SH-SY5Y (cell line): ENCODE results near the gene CNTN2.

ENCODE experiments used
- GATA2 ChIP-seq: IDR thresholded peaks from 2 replicates; pipeline ENCODE4 v1.6.1; 2011; ENCODE audit warnings: mild to moderate bottlenecking, low read depth, low read length
- GATA3 ChIP-seq: IDR thresholded peaks from 2 replicates; pipeline ENCODE4 v1.6.1; 2011; ENCODE audit warnings: low read depth, mild to moderate bottlenecking, low read length, moderate library complexity

DNA sequence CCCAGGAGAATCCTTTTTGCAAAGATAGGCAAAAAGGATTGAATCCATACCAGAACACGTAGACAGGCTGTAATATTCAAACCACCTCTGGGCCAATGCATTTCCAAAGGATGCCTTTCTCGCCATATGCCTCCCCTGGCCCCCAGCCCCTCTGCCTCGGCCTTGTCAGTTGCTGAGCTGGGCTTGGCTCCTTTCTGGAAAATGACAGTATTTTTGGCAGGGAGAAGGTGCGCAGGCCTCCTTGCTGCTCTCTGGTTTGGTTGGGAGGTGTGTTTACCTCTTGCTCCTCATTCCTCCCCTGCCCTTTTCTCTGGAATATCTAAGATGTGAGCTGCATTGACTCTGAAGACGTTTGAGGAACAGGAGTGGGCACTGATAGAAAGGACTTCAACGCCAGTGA is 26.0 kb upstream of the CNTN2 start:
- TF ChIP-seq GATA2 (no peak), GATA3 (no peak)
